GM19468 (cell line): ENCODE results near the gene OPCML.

ENCODE experiments used
- ATAC-seq: cut with Tn5 transposase; IDR thresholded peaks from one replicate; pipeline ENCODE4 v1.9.1; 2021; ENCODE audit warnings: mild to moderate bottlenecking, moderate library complexity, moderate number of reproducible peaks; ENCODE audit not compliant: unreplicated experiment; ENCODE audit errors: extremely low read depth

OPCML gene

GRCh38 chr11:133249530-133249929 is 282.8 kb downstream of the OPCML start:
- ATAC-seq, result no peak

GRCh38 chr11:133249065-133249464 is 283.2 kb downstream of the OPCML start:
- no peak for ATAC-seq

- ATAC-seq, result no peak
These were observed 288.5 kb downstream of the OPCML start for GRCh38 chr11:133243832-133244231.

GRCh38 chr11:133240908-133241655 is 291.2 kb downstream of the OPCML start:
- ATAC-seq, result no peak

GRCh38 chr11:133239575-133239974 is 292.7 kb downstream of the OPCML start:
- no peak for ATAC-seq

GRCh38 chr11:133238495-133238894 is 293.8 kb downstream of the OPCML start:
- no peak for ATAC-seq

GRCh38 chr11:133238027-133238426 is 294.3 kb downstream of the OPCML start:
- no peak for ATAC-seq

- no peak for ATAC-seq
These were observed 296.9 kb downstream of the OPCML start for GRCh38 chr11:133235381-133235780.

GRCh38 chr11:133234883-133235282 is 297.4 kb downstream of the OPCML start:
- no peak for ATAC-seq

- no peak for ATAC-seq
These were observed 299.6 kb downstream of the OPCML start for GRCh38 chr11:133232665-133233064.

- no peak for ATAC-seq
These were observed 301.9 kb downstream of the OPCML start for GRCh38 chr11:133230431-133230830.

GRCh38 chr11:133228471-133229329 is 303.6 kb downstream of the OPCML start:
- no peak for ATAC-seq

- ATAC-seq, result no peak
These were observed 304.6 kb downstream of the OPCML start for GRCh38 chr11:133227632-133228111.

GRCh38 chr11:133224271-133224670 is 308.0 kb downstream of the OPCML start:
- no peak for ATAC-seq

GRCh38 chr11:133222425-133223330 is 309.6 kb downstream of the OPCML start:
- ATAC-seq, result no peak

GRCh38 chr11:133219543-133219942 is 312.8 kb downstream of the OPCML start:
- ATAC-seq, result no peak

GRCh38 chr11:133216813-133217212 is 315.5 kb downstream of the OPCML start:
- ATAC-seq, result no peak

- ATAC-seq, result no peak
These were observed 316.6 kb downstream of the OPCML start for GRCh38 chr11:133215596-133216230.

GRCh38 chr11:133214646-133215045 is 317.7 kb downstream of the OPCML start:
- ATAC-seq, result no peak

- ATAC-seq, result no peak
These were observed 320.1 kb downstream of the OPCML start for GRCh38 chr11:133212201-133212600.
